SK-N-MC (cell line): Measurements from ENCODE around the gene MAST3.

Source experiments
- DNase-seq: peaks from one replicate; pipeline ENCODE4 v3.0.0-alpha.2; 2011; ENCODE audit warnings: low read depth, low spot score
- H3K27ac ChIP-seq: fragments of 200-600 bp; sonication (generic); 2 replicates; pipeline ENCODE4 v1.5.1; 2016; ENCODE audit warnings: mixed run types
- H3K36me3 ChIP-seq: fragments of 200-600 bp; sonication (generic); 2 replicates; pipeline ENCODE4 v1.6.1; 2017; ENCODE audit warnings: antibody characterized with exemption, low read length, mixed read lengths; ENCODE audit not compliant: insufficient read depth
- H3K4me3 ChIP-seq: fragments of 200-600 bp; sonication (generic); 2 replicates; pipeline ENCODE4 v1.5.1; 2016
- H3K9ac ChIP-seq: fragments of 200-600 bp; sonication (generic); 2 replicates; pipeline ENCODE4 v1.8.0; 2017; ENCODE audit warnings: mixed run types, mixed read lengths; ENCODE audit not compliant: insufficient read length
- H3K9me3 ChIP-seq: fragments of 200-600 bp; sonication (generic); 2 replicates; pipeline ENCODE4 v1.6.1; 2017; ENCODE audit warnings: low read depth, mild to moderate bottlenecking, antibody characterized with exemption, low read length, moderate library complexity, mixed read lengths
- EZH2 ChIP-seq: fragments of 200-600 bp; sonication (generic); IDR thresholded peaks from one replicate; pipeline ENCODE4 v1.6.1; 2017; ENCODE audit warnings: antibody characterized with exemption
- FOXP2 ChIP-seq: optimal IDR thresholded peaks from 2 replicates; pipeline ENCODE3; 2011; ENCODE audit warnings: mild to moderate bottlenecking, moderate library complexity; ENCODE audit not compliant: insufficient read depth; ENCODE audit errors: extremely low read length, control extremely low read depth
- POLR2AphosphoS5 ChIP-seq: IDR thresholded peaks from 2 replicates; pipeline ENCODE4 v1.6.1; 2012; ENCODE audit warnings: mild to moderate bottlenecking, low read depth, low read length, borderline replicate concordance

The MAST3 gene

GRCh38 chr19:18059902-18060301 lies 37.7 kb upstream of the MAST3 start:
- TF ChIP-seq FOXP2, result no peak
- no peak for TF ChIP-seq POLR2AphosphoS5
- no peak for TF ChIP-seq EZH2
- Histone ChIP-seq H3K4me3 (no peak overlapping the region), H3K27ac (no peak overlapping the region), H3K36me3 (no peaks in the 10 kb centered on the region), H3K9ac (no peak overlapping the region), H3K9me3 (no peaks in the 10 kb centered on the region)
- DNase-seq, result no peak

- H3K27ac ChIP-seq, result no peak overlapping the region
These were observed 37.1 kb upstream of the MAST3 start for GRCh38 chr19:18060472-18060871.

GRCh38 chr19:18062028-18062427 lies 35.5 kb upstream of the MAST3 start:
- no peak for TF ChIP-seq EZH2
- no peak for TF ChIP-seq POLR2AphosphoS5
- no peak for TF ChIP-seq FOXP2
- Histone ChIP-seq H3K36me3 (no peaks in the 10 kb centered on the region), H3K9ac (no peak overlapping the region), H3K27ac (no peak overlapping the region), H3K9me3 (no peaks in the 10 kb centered on the region), H3K4me3 (no peak overlapping the region)
- DNase-seq, result no peak

More at GRCh38 chr19:18060472-18060871, 37.1 kb upstream of the MAST3 start:
- H3K36me3 ChIP-seq, result no peaks in the 10 kb centered on the region
- H3K4me3 ChIP-seq, result no peak overlapping the region
- TF ChIP-seq FOXP2 (no peak), EZH2 (no peak), POLR2AphosphoS5 (no peak)
- no peak overlapping the region for H3K9ac ChIP-seq
- H3K9me3 ChIP-seq, result no peaks in the 10 kb centered on the region
- DNase-seq, result no peak

- Histone ChIP-seq H3K4me3 (no peak overlapping the region), H3K27ac (no peak overlapping the region), H3K9me3 (no peaks in the 10 kb centered on the region), H3K36me3 (no peaks in the 10 kb centered on the region), H3K9ac (no peak overlapping the region)
- no peak for DNase-seq
- TF ChIP-seq EZH2, result no peak
- no peak for TF ChIP-seq POLR2AphosphoS5
- TF ChIP-seq FOXP2, result no peak
These were observed 34.1 kb upstream of the MAST3 start for GRCh38 chr19:18063463-18063862.

- Histone ChIP-seq H3K9ac (no peak overlapping the region), H3K4me3 (no peak overlapping the region), H3K9me3 (no peaks in the 10 kb centered on the region), H3K36me3 (no peaks in the 10 kb centered on the region), H3K27ac (no peak overlapping the region)
- no peak for DNase-seq
- TF ChIP-seq FOXP2, result no peak
- TF ChIP-seq EZH2, result no peak
- no peak for TF ChIP-seq POLR2AphosphoS5
These were observed 32.4 kb upstream of the MAST3 start for GRCh38 chr19:18065173-18065495.

GRCh38 chr19:18068395-18068794 lies 29.2 kb upstream of the MAST3 start:
- no peaks in the 10 kb centered on the region for H3K9me3 ChIP-seq
- H3K27ac ChIP-seq, result no peak overlapping the region
- no peak for DNase-seq
- H3K4me3 ChIP-seq, result no peak overlapping the region
- no peak overlapping the region for H3K9ac ChIP-seq
- H3K36me3 ChIP-seq, result no peaks in the 10 kb centered on the region
- TF ChIP-seq EZH2 (no peak), FOXP2 (no peak), POLR2AphosphoS5 (no peak)

- TF ChIP-seq FOXP2 (no peak), POLR2AphosphoS5 (no peak), EZH2 (no peak)
- no peaks in the 10 kb centered on the region for H3K9me3 ChIP-seq
- no peak overlapping the region for H3K27ac ChIP-seq
- no peak overlapping the region for H3K4me3 ChIP-seq
- no peak overlapping the region for H3K9ac ChIP-seq
- DNase-seq, result no peak
- no peaks in the 10 kb centered on the region for H3K36me3 ChIP-seq
These were observed 28.2 kb upstream of the MAST3 start for GRCh38 chr19:18069383-18069782.

GRCh38 chr19:18070181-18070580 lies 27.4 kb upstream of the MAST3 start:
- TF ChIP-seq POLR2AphosphoS5 (no peak), EZH2 (no peak), FOXP2 (no peak)
- no peaks in the 10 kb centered on the region for H3K9me3 ChIP-seq
- no peak overlapping the region for H3K9ac ChIP-seq
- no peaks in the 10 kb centered on the region for H3K36me3 ChIP-seq
- no peak for DNase-seq
- no peak overlapping the region for H3K4me3 ChIP-seq
- no peak overlapping the region for H3K27ac ChIP-seq

- Histone ChIP-seq H3K9ac (no peak overlapping the region), H3K36me3 (no peaks in the 10 kb centered on the region), H3K27ac (no peak overlapping the region), H3K9me3 (no peaks in the 10 kb centered on the region), H3K4me3 (no peak overlapping the region)
- TF ChIP-seq EZH2, result no peak
- TF ChIP-seq POLR2AphosphoS5, result no peak
- no peak for TF ChIP-seq FOXP2
- DNase-seq, result no peak
These were observed 25.2 kb upstream of the MAST3 start for GRCh38 chr19:18072335-18072734.
